GM12878 (cell line): Measurements from ENCODE around the gene DCBLD1. TPM values are rescaled to one million over a fixed set of nuclear protein-coding genes. Genes with fewer than 3 reads are reported as not detected.

Source experiments
- EP300 ChIP-seq, 2 experiments: fragments of 150-350 bp in 1 of 2; IDR thresholded peaks; 2 replicates each; pipeline ENCODE4 v1.6.1; 2011 to 2012; ENCODE audit warnings: low read depth in 2 of 2, low read length in 2 of 2, borderline replicate concordance in 1 of 2, improper control_type of control experiment in 1 of 2, inconsistent platforms in 1 of 2; ENCODE audit not compliant: control insufficient read depth in 1 of 2
- MEF2A ChIP-seq: IDR thresholded peaks from 2 replicates; pipeline ENCODE4 v1.6.1; 2011; ENCODE audit warnings: low read depth, mild to moderate bottlenecking, low read length, moderate library complexity; ENCODE audit not compliant: insufficient read depth
- RAD51 ChIP-seq: fragments of 450-650 bp; IDR thresholded peaks from 2 replicates; pipeline ENCODE4 v1.6.1; 2016; ENCODE audit warnings: moderate library complexity, mild to moderate bottlenecking, inconsistent platforms
- RBBP5 ChIP-seq: fragments of 200-600 bp; sonication (generic); conservative IDR thresholded peaks from 2 replicates; pipeline ENCODE4 v1.6.1; 2016
- polyA plus RNA-seq, 11 experiments: library from polyadenylated mRNA; depleted of rRNA in 4 of 11; unstranded in 6 of 11; stranded (reverse) in 5 of 11; fragments of >200 nt; fragmentation: Nextera tagmentation in 4 of 11; fragmentation: Illumina TruSeq in 1 of 11; extraction: Ambion mirVana in 4 of 11; extraction: Trizol in 1 of 11; gene quantifications; 1 replicate in 1 of 11; 2 replicates in 10 of 11; pipeline versions ENCODE4 v1.2.1 to v1.2.3, GENCODE V29; 2011 to 2016; ENCODE audit warnings: inconsistent platforms in 2 of 11, missing spikeins in 2 of 11, low read depth in 1 of 11
- total RNA-seq, 4 experiments: library from RNA; depleted of rRNA in 3 of 4; stranded (reverse); fragments of >200 nt in 3 of 4; fragmentation: Illumina TruSeq in 1 of 4; extraction: Trizol in 1 of 4; gene quantifications; 2 replicates each; pipeline versions ENCODE4 v1.2.1 to v1.2.3, GENCODE V29; 2013 to 2021
- TF ChIP-seq, protein P1 (sequence below): fragments of 450-650 bp; formaldehyde crosslinking; IDR thresholded peaks from 2 replicates; pipeline ENCODE4 v1.4.0; 2022; ENCODE audit warnings: mild to moderate bottlenecking, moderate library complexity
- TF ChIP-seq, protein P2 (sequence below): fragments of 450-650 bp; IDR thresholded peaks from 2 replicates; pipeline ENCODE4 v1.6.1; 2016; ENCODE audit warnings: mild to moderate bottlenecking
- TF ChIP-seq, protein P3 (sequence below): IDR thresholded peaks from 2 replicates; pipeline ENCODE4 v1.6.1; 2011; ENCODE audit warnings: borderline replicate concordance, low read depth, mild to moderate bottlenecking, moderate library complexity, low read length; ENCODE audit not compliant: insufficient read depth, poor library complexity, severe bottlenecking
- TF ChIP-seq, protein P4 (sequence below): fragments of 450-650 bp; IDR thresholded peaks from 2 replicates; pipeline ENCODE4 v1.6.1; 2017; ENCODE audit warnings: borderline replicate concordance

DCBLD1 gene
- total and polyA plus RNA-seq, 10 of the 15 experiments (the other 5 are each of a cell fraction or from before 2014, with no cell fraction given) = 0.92 to 9.2 (median 8.3) TPM

DNA sequence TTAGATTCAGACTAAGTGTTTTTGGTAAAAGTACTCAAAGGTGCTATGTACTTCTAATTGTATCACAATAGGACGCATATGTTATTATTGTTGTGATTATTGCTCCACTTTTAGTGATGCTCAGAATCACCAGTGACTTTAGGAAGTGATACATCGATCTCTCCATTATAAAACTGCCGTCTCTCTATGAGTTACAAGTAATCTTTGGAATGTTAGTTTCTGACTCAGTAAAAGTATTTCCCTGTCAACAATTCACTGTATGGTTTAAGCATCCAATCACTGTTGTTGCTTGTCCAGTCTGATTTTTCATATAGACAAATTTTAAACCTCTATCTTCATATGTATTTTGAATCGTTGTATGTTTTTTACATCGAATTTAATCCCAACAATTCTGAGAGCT is 9.4 kb downstream of the DCBLD1 start (continued):
- TF ChIP-seq, protein P1, sequence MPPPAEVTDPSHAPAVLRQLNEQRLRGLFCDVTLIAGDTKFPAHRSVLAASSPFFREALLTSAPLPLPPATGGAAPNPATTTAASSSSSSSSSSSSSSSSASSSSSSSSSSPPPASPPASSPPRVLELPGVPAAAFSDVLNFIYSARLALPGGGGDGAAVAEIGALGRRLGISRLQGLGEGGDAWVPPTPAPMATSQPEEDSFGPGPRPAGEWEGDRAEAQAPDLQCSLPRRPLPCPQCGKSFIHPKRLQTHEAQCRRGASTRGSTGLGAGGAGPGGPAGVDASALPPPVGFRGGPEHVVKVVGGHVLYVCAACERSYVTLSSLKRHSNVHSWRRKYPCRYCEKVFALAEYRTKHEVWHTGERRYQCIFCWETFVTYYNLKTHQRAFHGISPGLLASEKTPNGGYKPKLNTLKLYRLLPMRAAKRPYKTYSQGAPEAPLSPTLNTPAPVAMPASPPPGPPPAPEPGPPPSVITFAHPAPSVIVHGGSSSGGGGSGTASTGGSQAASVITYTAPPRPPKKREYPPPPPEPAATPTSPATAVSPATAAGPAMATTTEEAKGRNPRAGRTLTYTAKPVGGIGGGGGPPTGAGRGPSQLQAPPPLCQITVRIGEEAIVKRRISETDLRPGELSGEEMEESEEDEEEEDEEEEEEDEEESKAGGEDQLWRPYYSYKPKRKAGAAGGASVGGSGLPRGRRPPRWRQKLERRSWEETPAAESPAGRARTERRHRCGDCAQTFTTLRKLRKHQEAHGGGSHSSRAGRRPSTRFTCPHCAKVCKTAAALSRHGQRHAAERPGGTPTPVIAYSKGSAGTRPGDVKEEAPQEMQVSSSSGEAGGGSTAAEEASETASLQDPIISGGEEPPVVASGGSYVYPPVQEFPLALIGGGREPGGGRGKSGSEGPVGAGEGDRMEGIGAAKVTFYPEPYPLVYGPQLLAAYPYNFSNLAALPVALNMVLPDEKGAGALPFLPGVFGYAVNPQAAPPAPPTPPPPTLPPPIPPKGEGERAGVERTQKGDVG (CRISPR knock-in tag) = no peak
- TF ChIP-seq RBBP5 = no peak
- no peak for TF ChIP-seq EP300 (IDR thresholded peaks at IDR 0.05; ENCODE audit: borderline replicate concordance in 1 of 2, control insufficient read depth in 1 of 2, low read depth in 2 of 2, low read length in 2 of 2)
- TF ChIP-seq, protein P2, sequence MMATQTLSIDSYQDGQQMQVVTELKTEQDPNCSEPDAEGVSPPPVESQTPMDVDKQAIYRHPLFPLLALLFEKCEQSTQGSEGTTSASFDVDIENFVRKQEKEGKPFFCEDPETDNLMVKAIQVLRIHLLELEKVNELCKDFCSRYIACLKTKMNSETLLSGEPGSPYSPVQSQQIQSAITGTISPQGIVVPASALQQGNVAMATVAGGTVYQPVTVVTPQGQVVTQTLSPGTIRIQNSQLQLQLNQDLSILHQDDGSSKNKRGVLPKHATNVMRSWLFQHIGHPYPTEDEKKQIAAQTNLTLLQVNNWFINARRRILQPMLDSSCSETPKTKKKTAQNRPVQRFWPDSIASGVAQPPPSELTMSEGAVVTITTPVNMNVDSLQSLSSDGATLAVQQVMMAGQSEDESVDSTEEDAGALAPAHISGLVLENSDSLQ = no peak
- TF ChIP-seq RAD51 = no peak
- TF ChIP-seq MEF2A = no peak
- TF ChIP-seq, protein P3, sequence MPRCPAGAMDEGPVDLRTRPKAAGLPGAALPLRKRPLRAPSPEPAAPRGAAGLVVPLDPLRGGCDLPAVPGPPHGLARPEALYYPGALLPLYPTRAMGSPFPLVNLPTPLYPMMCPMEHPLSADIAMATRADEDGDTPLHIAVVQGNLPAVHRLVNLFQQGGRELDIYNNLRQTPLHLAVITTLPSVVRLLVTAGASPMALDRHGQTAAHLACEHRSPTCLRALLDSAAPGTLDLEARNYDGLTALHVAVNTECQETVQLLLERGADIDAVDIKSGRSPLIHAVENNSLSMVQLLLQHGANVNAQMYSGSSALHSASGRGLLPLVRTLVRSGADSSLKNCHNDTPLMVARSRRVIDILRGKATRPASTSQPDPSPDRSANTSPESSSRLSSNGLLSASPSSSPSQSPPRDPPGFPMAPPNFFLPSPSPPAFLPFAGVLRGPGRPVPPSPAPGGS = no peak
- TF ChIP-seq, protein P4, sequence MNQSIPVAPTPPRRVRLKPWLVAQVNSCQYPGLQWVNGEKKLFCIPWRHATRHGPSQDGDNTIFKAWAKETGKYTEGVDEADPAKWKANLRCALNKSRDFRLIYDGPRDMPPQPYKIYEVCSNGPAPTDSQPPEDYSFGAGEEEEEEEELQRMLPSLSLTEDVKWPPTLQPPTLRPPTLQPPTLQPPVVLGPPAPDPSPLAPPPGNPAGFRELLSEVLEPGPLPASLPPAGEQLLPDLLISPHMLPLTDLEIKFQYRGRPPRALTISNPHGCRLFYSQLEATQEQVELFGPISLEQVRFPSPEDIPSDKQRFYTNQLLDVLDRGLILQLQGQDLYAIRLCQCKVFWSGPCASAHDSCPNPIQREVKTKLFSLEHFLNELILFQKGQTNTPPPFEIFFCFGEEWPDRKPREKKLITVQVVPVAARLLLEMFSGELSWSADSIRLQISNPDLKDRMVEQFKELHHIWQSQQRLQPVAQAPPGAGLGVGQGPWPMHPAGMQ = no peak
